GM12892 (cell line): ENCODE data around the gene BRMS1.

Experiments
- POLR2A ChIP-seq: IDR thresholded peaks from 2 replicates; pipeline ENCODE4 v1.6.1; 2011; ENCODE audit warnings: low read depth, low read length, control low read depth
- POLR2AphosphoS5 ChIP-seq: IDR thresholded peaks from 2 replicates; pipeline ENCODE4 v1.6.1; 2011; ENCODE audit warnings: low read depth, low read length, control low read depth
- TAF1 ChIP-seq: IDR thresholded peaks from 2 replicates; pipeline ENCODE4 v1.6.1; 2011; ENCODE audit warnings: low read depth, mild to moderate bottlenecking, control low read depth, low read length, borderline replicate concordance

- TF ChIP-seq POLR2AphosphoS5, result peak; percentile 14; the same call in 1 of the 2 replicates
- peak; percentile 67; the same call in 1 of the 2 replicates for TF ChIP-seq POLR2A
- no peak for TF ChIP-seq TAF1
Measured at GRCh38 chr11:66347425-66348276, 2.7 kb upstream of the BRMS1 start, which contains the start of gene B4GAT1.
